Measurements from ENCODE around the gene PPP2R2C.

DNA sequence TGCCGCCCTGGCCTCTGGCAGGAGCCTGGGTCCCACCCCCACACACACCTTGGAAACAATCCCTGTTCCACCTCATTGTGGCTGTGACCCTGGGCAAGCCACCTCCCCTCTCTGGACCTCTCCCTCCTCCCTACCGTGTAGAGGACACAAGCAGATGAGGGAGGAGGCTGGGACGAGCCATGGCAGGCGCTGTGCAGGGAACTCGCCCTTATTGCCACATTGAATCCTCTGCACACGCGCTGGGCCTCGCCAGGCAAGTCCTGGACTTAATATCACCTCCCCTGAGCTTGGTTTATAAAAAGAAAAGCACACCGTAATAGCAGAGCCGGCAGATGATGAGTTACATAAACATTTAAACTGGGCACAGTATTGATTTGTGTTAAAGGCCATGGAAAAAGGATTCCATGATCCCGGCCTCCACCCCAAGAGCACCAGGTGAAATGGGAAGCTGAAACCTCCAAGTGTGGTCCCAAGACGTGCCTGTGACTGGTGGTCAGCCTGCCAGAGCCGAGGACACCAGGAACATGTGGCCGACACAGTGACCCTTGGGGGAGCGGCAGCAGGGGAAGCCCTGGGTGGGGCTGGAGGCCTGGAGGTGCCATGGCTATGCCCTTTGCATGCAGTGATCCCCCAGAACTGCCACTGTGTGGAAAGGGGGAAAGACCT is 81.1 kb downstream of the PPP2R2C start:
- TF ChIP-seq, protein P1, sequence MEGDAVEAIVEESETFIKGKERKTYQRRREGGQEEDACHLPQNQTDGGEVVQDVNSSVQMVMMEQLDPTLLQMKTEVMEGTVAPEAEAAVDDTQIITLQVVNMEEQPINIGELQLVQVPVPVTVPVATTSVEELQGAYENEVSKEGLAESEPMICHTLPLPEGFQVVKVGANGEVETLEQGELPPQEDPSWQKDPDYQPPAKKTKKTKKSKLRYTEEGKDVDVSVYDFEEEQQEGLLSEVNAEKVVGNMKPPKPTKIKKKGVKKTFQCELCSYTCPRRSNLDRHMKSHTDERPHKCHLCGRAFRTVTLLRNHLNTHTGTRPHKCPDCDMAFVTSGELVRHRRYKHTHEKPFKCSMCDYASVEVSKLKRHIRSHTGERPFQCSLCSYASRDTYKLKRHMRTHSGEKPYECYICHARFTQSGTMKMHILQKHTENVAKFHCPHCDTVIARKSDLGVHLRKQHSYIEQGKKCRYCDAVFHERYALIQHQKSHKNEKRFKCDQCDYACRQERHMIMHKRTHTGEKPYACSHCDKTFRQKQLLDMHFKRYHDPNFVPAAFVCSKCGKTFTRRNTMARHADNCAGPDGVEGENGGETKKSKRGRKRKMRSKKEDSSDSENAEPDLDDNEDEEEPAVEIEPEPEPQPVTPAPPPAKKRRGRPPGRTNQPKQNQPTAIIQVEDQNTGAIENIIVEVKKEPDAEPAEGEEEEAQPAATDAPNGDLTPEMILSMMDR (IDR thresholded peaks at IDR 0.05), result no peak
- TF ChIP-seq EP300 (IDR thresholded peaks at IDR 0.05) (no peak), POLR2A (IDR thresholded peaks at IDR 0.05) (no peak)
